Measurements from ENCODE around the gene SEC22A.

- TF ChIP-seq, protein P1, sequence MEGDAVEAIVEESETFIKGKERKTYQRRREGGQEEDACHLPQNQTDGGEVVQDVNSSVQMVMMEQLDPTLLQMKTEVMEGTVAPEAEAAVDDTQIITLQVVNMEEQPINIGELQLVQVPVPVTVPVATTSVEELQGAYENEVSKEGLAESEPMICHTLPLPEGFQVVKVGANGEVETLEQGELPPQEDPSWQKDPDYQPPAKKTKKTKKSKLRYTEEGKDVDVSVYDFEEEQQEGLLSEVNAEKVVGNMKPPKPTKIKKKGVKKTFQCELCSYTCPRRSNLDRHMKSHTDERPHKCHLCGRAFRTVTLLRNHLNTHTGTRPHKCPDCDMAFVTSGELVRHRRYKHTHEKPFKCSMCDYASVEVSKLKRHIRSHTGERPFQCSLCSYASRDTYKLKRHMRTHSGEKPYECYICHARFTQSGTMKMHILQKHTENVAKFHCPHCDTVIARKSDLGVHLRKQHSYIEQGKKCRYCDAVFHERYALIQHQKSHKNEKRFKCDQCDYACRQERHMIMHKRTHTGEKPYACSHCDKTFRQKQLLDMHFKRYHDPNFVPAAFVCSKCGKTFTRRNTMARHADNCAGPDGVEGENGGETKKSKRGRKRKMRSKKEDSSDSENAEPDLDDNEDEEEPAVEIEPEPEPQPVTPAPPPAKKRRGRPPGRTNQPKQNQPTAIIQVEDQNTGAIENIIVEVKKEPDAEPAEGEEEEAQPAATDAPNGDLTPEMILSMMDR (IDR thresholded peaks at IDR 0.05) = no peak
- TF ChIP-seq POLR2A (IDR thresholded peaks at IDR 0.05) = no peak
- TF ChIP-seq POLR2AphosphoS5 (IDR thresholded peaks at IDR 0.05; ENCODE audit: insufficient read depth in 1 of 2, low read depth in 1 of 2) = no peak
These were observed 44.5 kb upstream of the SEC22A start for GRCh38 chr3:123157209-123157597.
